GM23338 (cell line): ENCODE measurements around the gene PKD1. TPM values are rescaled to one million over a fixed set of nuclear protein-coding genes. Genes with fewer than 3 reads are reported as not detected.

Source experiments
- ATAC-seq: fragments of 200-7000 bp; cut with Tn5 transposase; 3 replicates; pipeline ENCODE4 v1.9.1; 2020
- DNase-seq: peaks from one replicate; pipeline ENCODE4 v3.0.0-alpha.2; 2015; ENCODE audit warnings: low spot score
- H2AFZ ChIP-seq: fragments of 200-600 bp; sonication (generic); 2 replicates; pipeline ENCODE4 v1.8.0; 2016; ENCODE audit warnings: antibody characterized with exemption, mild to moderate bottlenecking, moderate library complexity
- H3F3A ChIP-seq: fragments of 200-600 bp; sonication (generic); replicated peaks from 2 replicates; pipeline ENCODE4 v1.8.0; 2017; ENCODE audit warnings: antibody characterized with exemption, mixed run types, low read depth
- H3K27ac ChIP-seq: fragments of 200-600 bp; sonication (generic); 2 replicates; pipeline ENCODE4 v1.6.1; 2016; ENCODE audit warnings: low read depth
- H3K27me3 ChIP-seq: fragments of 200-600 bp; sonication (generic); 2 replicates; pipeline ENCODE4 v1.8.0; 2016; ENCODE audit warnings: mild to moderate bottlenecking, mixed run types, moderate library complexity; ENCODE audit not compliant: insufficient read depth
- H3K36me3 ChIP-seq: fragments of 200-600 bp; sonication (generic); 2 replicates; pipeline ENCODE4 v1.8.0; 2016; ENCODE audit warnings: mild to moderate bottlenecking; ENCODE audit not compliant: insufficient read depth
- H3K4me1 ChIP-seq: fragments of 200-600 bp; sonication (generic); 2 replicates; pipeline ENCODE4 v1.8.0; 2016; ENCODE audit warnings: mild to moderate bottlenecking, moderate library complexity; ENCODE audit not compliant: insufficient read depth
- H3K4me2 ChIP-seq: fragments of 200-600 bp; sonication (generic); 2 replicates; pipeline ENCODE4 v1.7.1; 2017; ENCODE audit warnings: mixed run types
- H3K4me3 ChIP-seq: fragments of 200-600 bp; sonication (generic); 2 replicates; pipeline ENCODE4 v1.6.1; 2016; ENCODE audit warnings: mixed run types
- H3K79me2 ChIP-seq: fragments of 200-600 bp; sonication (generic); replicated peaks from 2 replicates; pipeline ENCODE4 v1.8.0; 2017; ENCODE audit warnings: mild to moderate bottlenecking; ENCODE audit not compliant: insufficient read depth
- H3K9me2 ChIP-seq: fragments of 200-600 bp; sonication (generic); 2 replicates; pipeline ENCODE4 v1.8.0; 2017; ENCODE audit not compliant: insufficient read depth
- H4K20me1 ChIP-seq: fragments of 200-600 bp; sonication (generic); replicated peaks from 2 replicates; pipeline ENCODE4 v1.8.0; 2017; ENCODE audit warnings: mild to moderate bottlenecking; ENCODE audit not compliant: insufficient read depth
- H3K27ac Mint-ChIP-seq: 2 replicates; pipeline ENCODE4 v1.8.0; 2020; ENCODE audit warnings: inconsistent platforms, mild to moderate bottlenecking, moderate library complexity, mixed read lengths
- H3K27me3 Mint-ChIP-seq: 3 replicates; pipeline ENCODE4 v1.8.0; 2022; ENCODE audit warnings: low read depth, mild to moderate bottlenecking, moderate library complexity, mixed read lengths, inconsistent platforms; ENCODE audit not compliant: insufficient read depth, poor library complexity
- H3K36me3 Mint-ChIP-seq: 3 replicates; pipeline ENCODE4 v1.8.0; 2021; ENCODE audit warnings: low read depth, mild to moderate bottlenecking, inconsistent platforms, moderate library complexity, mixed read lengths
- H3K4me1 Mint-ChIP-seq: 3 replicates; pipeline ENCODE4 v1.8.0; 2020; ENCODE audit warnings: mild to moderate bottlenecking, inconsistent platforms, mixed read lengths
- H3K4me3 Mint-ChIP-seq: 3 replicates; pipeline ENCODE4 v1.8.0; 2021; ENCODE audit warnings: moderate library complexity, mild to moderate bottlenecking, inconsistent platforms, mixed read lengths
- H3K9me3 Mint-ChIP-seq: 3 replicates; pipeline ENCODE4 v1.8.0; 2020; ENCODE audit warnings: moderate library complexity, mild to moderate bottlenecking, inconsistent platforms, mixed read lengths
- CREB1 ChIP-seq: fragments of 250-450 bp; sonication (Bioruptor Pico); IDR thresholded peaks from 2 replicates; pipeline ENCODE4 v1.5.0; 2020; ENCODE audit warnings: low read depth, mild to moderate bottlenecking, moderate library complexity
- EZH2phosphoT487 ChIP-seq: fragments of 200-600 bp; sonication (generic); IDR thresholded peaks from one replicate; pipeline ENCODE4 v1.8.1; 2018; ENCODE audit warnings: antibody characterized with exemption; ENCODE audit not compliant: unreplicated experiment
- NANOG ChIP-seq: IDR thresholded peaks from 2 replicates; pipeline ENCODE4 v1.6.1; 2016; ENCODE audit warnings: antibody characterized with exemption, borderline replicate concordance
- POLR2AphosphoS5 ChIP-seq: IDR thresholded peaks from 2 replicates; pipeline ENCODE4 v1.6.1; 2016; ENCODE audit warnings: antibody characterized with exemption, low read depth
- STAT1 ChIP-seq: IDR thresholded peaks from one replicate; pipeline ENCODE4 v1.6.1; 2016; ENCODE audit warnings: antibody characterized with exemption; ENCODE audit not compliant: unreplicated experiment
- ZNF114 ChIP-seq: fragments of 250-450 bp; sonication (Bioruptor Pico); IDR thresholded peaks from 2 replicates; pipeline ENCODE4 v1.5.0; 2020; ENCODE audit warnings: mild to moderate bottlenecking, moderate library complexity
- ZNF331 ChIP-seq: fragments of 250-450 bp; sonication (Bioruptor Pico); IDR thresholded peaks from 2 replicates; pipeline ENCODE4 v1.5.0; 2020; ENCODE audit warnings: low read depth, mild to moderate bottlenecking, moderate library complexity
- polyA plus RNA-seq: library from polyadenylated mRNA; unstranded; fragments of >200 nt; fragmentation: Nextera tagmentation; extraction: Ambion mirVana; gene quantifications from 2 replicates; pipeline ENCODE4 v1.2.1, GENCODE V29; 2016
- total RNA-seq: library from RNA; depleted of rRNA; stranded (reverse); fragments of >200 nt; shearing (Covaris generic); gene quantifications from 2 replicates; pipeline ENCODE4 v1.2.3, GENCODE V29; 2014
- TF ChIP-seq, protein P1 (sequence below): IDR thresholded peaks from 2 replicates; pipeline ENCODE4 v1.6.1; 2016; ENCODE audit warnings: antibody characterized with exemption
- TF ChIP-seq, protein P2 (sequence below): fragments of 250-450 bp; sonication (Bioruptor Pico); IDR thresholded peaks from 2 replicates; pipeline ENCODE4 v1.5.0; 2020; ENCODE audit warnings: mild to moderate bottlenecking, moderate library complexity
- TF ChIP-seq, protein P3 (sequence below): IDR thresholded peaks from one replicate; pipeline ENCODE4 v1.6.1; 2018; ENCODE audit warnings: antibody characterized with exemption; ENCODE audit not compliant: unreplicated experiment

Gene PKD1
- total and polyA plus RNA-seq, 2 experiments from 2014 or later = 21.1 to 107 TPM

DNA sequence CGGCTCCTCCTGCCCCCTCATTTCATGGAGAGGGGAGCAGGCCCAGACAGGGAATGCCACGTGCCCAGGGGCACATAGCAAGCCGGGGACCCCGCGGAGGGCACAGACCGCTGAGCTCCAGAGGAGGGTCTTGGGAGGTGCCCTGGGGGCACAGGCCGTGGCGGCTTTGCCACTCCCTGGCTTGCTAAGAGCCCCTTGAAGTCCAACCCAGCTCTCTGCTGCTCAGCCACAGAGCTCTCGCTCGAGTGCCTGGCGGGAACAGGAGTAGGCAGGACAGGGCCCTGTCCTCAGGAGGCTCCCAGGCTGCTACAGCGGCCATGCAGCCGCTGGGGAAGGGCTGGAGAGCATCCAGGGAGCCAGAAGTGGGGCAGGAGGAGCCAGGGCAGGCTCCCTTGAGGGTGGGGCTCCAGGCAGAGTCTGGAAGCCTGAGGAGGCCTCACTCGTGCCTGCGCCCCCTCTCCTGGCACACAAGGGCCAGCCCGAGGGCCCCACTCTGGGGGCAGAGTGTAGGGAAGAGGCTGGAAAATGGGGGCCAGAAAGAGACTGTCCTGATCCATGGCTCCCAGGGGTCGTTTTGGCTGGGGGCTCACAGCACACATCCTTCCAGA lies 8.3 kb upstream of the PKD1 start:
- peak; percentile 4 for DNase-seq
- Mint-ChIP-seq H3K9me3 (no peaks in the 10 kb centered on the region), H3K27me3 (peaks cover 10% of the 10 kb centered on the region), H3K27ac (no peak overlapping the region), H3K4me1 (no peaks in the 10 kb centered on the region; the same call in 2 of the 3 replicates), H3K4me3 (no peak overlapping the region), H3K36me3 (no peaks in the 10 kb centered on the region)
- Histone ChIP-seq H3K36me3 (no peaks in the 10 kb centered on the region), H3K4me1 (no peaks in the 10 kb centered on the region), H3K79me2 (no peaks in the 10 kb centered on the region), H3K27me3 (peaks cover 9% of the 10 kb centered on the region; the same call in 1 of the 2 replicates), H3F3A (peaks cover 11% of the 10 kb centered on the region), H3K4me2 (no peak overlapping the region), H4K20me1 (no peaks in the 10 kb centered on the region), H3K4me3 (no peak overlapping the region), H3K9me2 (no peaks in the 10 kb centered on the region), H3K27ac (no peak overlapping the region), H2AFZ (no peak overlapping the region)
- ATAC-seq = no peak
- no peak for TF ChIP-seq CREB1 (CRISPR knock-in tag)
- TF ChIP-seq STAT1 = no peak
- TF ChIP-seq, protein P1, sequence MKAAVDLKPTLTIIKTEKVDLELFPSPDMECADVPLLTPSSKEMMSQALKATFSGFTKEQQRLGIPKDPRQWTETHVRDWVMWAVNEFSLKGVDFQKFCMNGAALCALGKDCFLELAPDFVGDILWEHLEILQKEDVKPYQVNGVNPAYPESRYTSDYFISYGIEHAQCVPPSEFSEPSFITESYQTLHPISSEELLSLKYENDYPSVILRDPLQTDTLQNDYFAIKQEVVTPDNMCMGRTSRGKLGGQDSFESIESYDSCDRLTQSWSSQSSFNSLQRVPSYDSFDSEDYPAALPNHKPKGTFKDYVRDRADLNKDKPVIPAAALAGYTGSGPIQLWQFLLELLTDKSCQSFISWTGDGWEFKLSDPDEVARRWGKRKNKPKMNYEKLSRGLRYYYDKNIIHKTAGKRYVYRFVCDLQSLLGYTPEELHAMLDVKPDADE = no peak
- TF ChIP-seq POLR2AphosphoS5 = no peak
- no peak for TF ChIP-seq EZH2phosphoT487
- TF ChIP-seq NANOG = no peak
- TF ChIP-seq ZNF331 (CRISPR knock-in tag) = no peak
- TF ChIP-seq, protein P2, sequence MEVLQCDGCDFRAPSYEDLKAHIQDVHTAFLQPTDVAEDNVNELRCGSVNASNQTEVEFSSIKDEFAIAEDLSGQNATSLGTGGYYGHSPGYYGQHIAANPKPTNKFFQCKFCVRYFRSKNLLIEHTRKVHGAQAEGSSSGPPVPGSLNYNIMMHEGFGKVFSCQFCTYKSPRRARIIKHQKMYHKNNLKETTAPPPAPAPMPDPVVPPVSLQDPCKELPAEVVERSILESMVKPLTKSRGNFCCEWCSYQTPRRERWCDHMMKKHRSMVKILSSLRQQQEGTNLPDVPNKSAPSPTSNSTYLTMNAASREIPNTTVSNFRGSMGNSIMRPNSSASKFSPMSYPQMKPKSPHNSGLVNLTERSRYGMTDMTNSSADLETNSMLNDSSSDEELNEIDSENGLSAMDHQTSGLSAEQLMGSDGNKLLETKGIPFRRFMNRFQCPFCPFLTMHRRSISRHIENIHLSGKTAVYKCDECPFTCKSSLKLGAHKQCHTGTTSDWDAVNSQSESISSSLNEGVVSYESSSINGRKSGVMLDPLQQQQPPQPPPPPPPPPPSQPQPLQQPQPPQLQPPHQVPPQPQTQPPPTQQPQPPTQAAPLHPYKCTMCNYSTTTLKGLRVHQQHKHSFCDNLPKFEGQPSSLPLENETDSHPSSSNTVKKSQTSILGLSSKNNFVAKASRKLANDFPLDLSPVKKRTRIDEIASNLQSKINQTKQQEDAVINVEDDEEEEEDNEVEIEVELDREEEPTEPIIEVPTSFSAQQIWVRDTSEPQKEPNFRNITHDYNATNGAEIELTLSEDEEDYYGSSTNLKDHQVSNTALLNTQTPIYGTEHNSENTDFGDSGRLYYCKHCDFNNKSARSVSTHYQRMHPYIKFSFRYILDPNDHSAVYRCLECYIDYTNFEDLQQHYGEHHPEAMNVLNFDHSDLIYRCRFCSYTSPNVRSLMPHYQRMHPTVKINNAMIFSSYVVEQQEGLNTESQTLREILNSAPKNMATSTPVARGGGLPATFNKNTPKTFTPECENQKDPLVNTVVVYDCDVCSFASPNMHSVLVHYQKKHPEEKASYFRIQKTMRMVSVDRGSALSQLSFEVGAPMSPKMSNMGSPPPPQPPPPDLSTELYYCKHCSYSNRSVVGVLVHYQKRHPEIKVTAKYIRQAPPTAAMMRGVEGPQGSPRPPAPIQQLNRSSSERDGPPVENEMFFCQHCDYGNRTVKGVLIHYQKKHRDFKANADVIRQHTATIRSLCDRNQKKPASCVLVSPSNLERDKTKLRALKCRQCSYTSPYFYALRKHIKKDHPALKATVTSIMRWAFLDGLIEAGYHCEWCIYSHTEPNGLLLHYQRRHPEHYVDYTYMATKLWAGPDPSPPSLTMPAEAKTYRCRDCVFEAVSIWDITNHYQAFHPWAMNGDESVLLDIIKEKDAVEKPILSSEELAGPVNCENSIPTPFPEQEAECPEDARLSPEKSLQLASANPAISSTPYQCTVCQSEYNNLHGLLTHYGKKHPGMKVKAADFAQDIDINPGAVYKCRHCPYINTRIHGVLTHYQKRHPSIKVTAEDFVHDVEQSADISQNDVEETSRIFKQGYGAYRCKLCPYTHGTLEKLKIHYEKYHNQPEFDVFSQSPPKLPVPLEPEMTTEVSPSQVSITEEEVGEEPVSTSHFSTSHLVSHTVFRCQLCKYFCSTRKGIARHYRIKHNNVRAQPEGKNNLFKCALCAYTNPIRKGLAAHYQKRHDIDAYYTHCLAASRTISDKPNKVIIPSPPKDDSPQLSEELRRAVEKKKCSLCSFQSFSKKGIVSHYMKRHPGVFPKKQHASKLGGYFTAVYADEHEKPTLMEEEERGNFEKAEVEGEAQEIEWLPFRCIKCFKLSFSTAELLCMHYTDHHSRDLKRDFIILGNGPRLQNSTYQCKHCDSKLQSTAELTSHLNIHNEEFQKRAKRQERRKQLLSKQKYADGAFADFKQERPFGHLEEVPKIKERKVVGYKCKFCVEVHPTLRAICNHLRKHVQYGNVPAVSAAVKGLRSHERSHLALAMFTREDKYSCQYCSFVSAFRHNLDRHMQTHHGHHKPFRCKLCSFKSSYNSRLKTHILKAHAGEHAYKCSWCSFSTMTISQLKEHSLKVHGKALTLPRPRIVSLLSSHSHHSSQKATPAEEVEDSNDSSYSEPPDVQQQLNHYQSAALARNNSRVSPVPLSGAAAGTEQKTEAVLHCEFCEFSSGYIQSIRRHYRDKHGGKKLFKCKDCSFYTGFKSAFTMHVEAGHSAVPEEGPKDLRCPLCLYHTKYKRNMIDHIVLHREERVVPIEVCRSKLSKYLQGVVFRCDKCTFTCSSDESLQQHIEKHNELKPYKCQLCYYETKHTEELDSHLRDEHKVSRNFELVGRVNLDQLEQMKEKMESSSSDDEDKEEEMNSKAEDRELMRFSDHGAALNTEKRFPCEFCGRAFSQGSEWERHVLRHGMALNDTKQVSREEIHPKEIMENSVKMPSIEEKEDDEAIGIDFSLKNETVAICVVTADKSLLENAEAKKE (CRISPR knock-in tag) = no peak
- TF ChIP-seq, protein P3, sequence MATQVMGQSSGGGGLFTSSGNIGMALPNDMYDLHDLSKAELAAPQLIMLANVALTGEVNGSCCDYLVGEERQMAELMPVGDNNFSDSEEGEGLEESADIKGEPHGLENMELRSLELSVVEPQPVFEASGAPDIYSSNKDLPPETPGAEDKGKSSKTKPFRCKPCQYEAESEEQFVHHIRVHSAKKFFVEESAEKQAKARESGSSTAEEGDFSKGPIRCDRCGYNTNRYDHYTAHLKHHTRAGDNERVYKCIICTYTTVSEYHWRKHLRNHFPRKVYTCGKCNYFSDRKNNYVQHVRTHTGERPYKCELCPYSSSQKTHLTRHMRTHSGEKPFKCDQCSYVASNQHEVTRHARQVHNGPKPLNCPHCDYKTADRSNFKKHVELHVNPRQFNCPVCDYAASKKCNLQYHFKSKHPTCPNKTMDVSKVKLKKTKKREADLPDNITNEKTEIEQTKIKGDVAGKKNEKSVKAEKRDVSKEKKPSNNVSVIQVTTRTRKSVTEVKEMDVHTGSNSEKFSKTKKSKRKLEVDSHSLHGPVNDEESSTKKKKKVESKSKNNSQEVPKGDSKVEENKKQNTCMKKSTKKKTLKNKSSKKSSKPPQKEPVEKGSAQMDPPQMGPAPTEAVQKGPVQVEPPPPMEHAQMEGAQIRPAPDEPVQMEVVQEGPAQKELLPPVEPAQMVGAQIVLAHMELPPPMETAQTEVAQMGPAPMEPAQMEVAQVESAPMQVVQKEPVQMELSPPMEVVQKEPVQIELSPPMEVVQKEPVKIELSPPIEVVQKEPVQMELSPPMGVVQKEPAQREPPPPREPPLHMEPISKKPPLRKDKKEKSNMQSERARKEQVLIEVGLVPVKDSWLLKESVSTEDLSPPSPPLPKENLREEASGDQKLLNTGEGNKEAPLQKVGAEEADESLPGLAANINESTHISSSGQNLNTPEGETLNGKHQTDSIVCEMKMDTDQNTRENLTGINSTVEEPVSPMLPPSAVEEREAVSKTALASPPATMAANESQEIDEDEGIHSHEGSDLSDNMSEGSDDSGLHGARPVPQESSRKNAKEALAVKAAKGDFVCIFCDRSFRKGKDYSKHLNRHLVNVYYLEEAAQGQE = no peak
- no peak for TF ChIP-seq ZNF114
